HepG2 (cell line): Measurements from ENCODE around the gene ASIC2. TPM values are rescaled to one million over a fixed set of nuclear protein-coding genes. Genes with fewer than 3 reads are reported as not detected.

Experiments
- ATAC-seq: fragments of 200-7000 bp; cut with Tn5 transposase; 3 replicates; pipeline ENCODE4 v1.9.1; 2020; ENCODE audit warnings: mild to moderate bottlenecking, moderate library complexity
- BruUV-seq: library from RNA; stranded (reverse); fragments of 400-500 nt; replicated peaks from 2 replicates; lab custom pipeline; 2021; lab: Mats Ljungman, UMichigan
- CTCF ChIA-PET: fragments of 300-600 bp; formaldehyde crosslinking; extraction: SDS; loops from one replicate; lab custom pipeline; 2021; ENCODE audit warnings: low total read pairs, inconsistent platforms, low intra/inter-chr PET ratio; lab: Yijun Ruan, JAX
- POLR2A ChIA-PET: fragments of 350-600 bp; sonication (Branson Sonifier 250); formaldehyde crosslinking; loops from one replicate; lab custom pipeline; 2020; ENCODE audit warnings: antibody characterized with exemption, inconsistent platforms; lab: Yijun Ruan, JAX
- DNase-seq: peaks from one replicate; pipeline ENCODE4 v3.0.0-alpha.2; 2015; ENCODE audit warnings: low spot score
- FAIRE-seq: peaks from 3 replicates; lab custom pipeline; 2011; peaks lifted over from hg19 to GRCh38; lab: Jason Lieb, UNC
- H2AFZ ChIP-seq: one replicate; pipeline ENCODE4 v1.6.1; 2011; ENCODE audit warnings: low read length, inconsistent platforms
- H3K27ac ChIP-seq: fragments of 300-600 bp; 3 replicates; pipeline ENCODE4 v1.8.0; 2011; ENCODE audit warnings: mixed run types, mild to moderate bottlenecking, mixed read lengths, low read length, inconsistent platforms; ENCODE audit not compliant: insufficient read depth; ENCODE audit errors: extremely low read length
- H3K27me3 ChIP-seq, 2 experiments: fragments of 200-600 bp in 1 of 2; 2 replicates in 1 of 2; 3 replicates in 1 of 2; pipeline versions ENCODE4 v1.6.0 to v1.8.0; 2011; ENCODE audit warnings: low read length in 2 of 2, mild to moderate bottlenecking in 2 of 2, moderate library complexity in 2 of 2, inconsistent platforms in 1 of 2; ENCODE audit not compliant: insufficient read depth in 2 of 2, control insufficient read depth in 1 of 2
- H3K36me3 ChIP-seq, 2 experiments: fragments of 200-600 bp in 1 of 2; replicated peaks in 1 of 2; 2 replicates in 1 of 2; 3 replicates in 1 of 2; pipeline versions ENCODE4 v1.5.1 to v1.8.0; 2011; ENCODE audit warnings: low read length in 2 of 2, inconsistent platforms in 1 of 2; ENCODE audit not compliant: insufficient read depth in 2 of 2, control insufficient read depth in 1 of 2
- H3K4me1 ChIP-seq: 2 replicates; pipeline ENCODE4 v1.5.1; 2012; ENCODE audit warnings: low read length, inconsistent platforms; ENCODE audit not compliant: insufficient read depth
- H3K4me2 ChIP-seq: 2 replicates; pipeline ENCODE4 v1.6.0; 2011; ENCODE audit warnings: low read depth, low read length, inconsistent platforms
- H3K4me3 ChIP-seq, 3 experiments: fragments of 200-600 bp in 1 of 3; sonication (generic), shearing (Covaris generic) in 1 of 3; replicated peaks in 1 of 3; 2 replicates each; pipeline ENCODE4 v1.5.1; 2011 to 2016; ENCODE audit warnings: low read length in 3 of 3, inconsistent platforms in 2 of 3, low read depth in 2 of 3, mild to moderate bottlenecking in 2 of 3, control low read depth in 1 of 3, mixed read lengths in 1 of 3; ENCODE audit not compliant: insufficient read depth in 1 of 3
- H3K79me2 ChIP-seq: one replicate; pipeline ENCODE4 v1.6.1; 2011; ENCODE audit warnings: low read length, inconsistent platforms; ENCODE audit not compliant: insufficient read depth
- H3K9ac ChIP-seq: 2 replicates; pipeline ENCODE4 v1.6.0; 2011; ENCODE audit warnings: mild to moderate bottlenecking, low read depth, low read length, inconsistent platforms; ENCODE audit not compliant: insufficient read depth
- H3K9me3 ChIP-seq: 2 replicates; pipeline ENCODE4 v1.5.1; 2012; ENCODE audit warnings: mild to moderate bottlenecking, low read length
- H4K20me1 ChIP-seq: 2 replicates; pipeline ENCODE4 v1.6.0; 2011; ENCODE audit warnings: inconsistent platforms, mild to moderate bottlenecking, low read length, moderate library complexity; ENCODE audit not compliant: insufficient read depth
- KDM3A ChIP-seq: IDR thresholded peaks from 2 replicates; pipeline ENCODE4 v1.6.1; 2018; ENCODE audit warnings: low read depth, missing compliant biosample characterization
- MEIS2 ChIP-seq: sonication (generic); formaldehyde crosslinking; IDR thresholded peaks from 2 replicates; pipeline ENCODE4 v1.9.0; 2021; ENCODE audit warnings: mild to moderate bottlenecking, missing genetic modification reagents
- PRMT3 ChIP-seq: sonication (generic); formaldehyde crosslinking; IDR thresholded peaks from 2 replicates; pipeline ENCODE4 v1.8.1; 2022; ENCODE audit warnings: low read depth, mild to moderate bottlenecking, moderate library complexity, missing genetic modification reagents, borderline replicate concordance
- PTBP1 ChIP-seq: fragments of 200-400 bp; formaldehyde crosslinking; IDR thresholded peaks from 2 replicates; pipeline ENCODE4 v1.6.1; 2018; ENCODE audit warnings: low read length, low read depth; ENCODE audit not compliant: poor library complexity, severe bottlenecking
- SAFB2 ChIP-seq: sonication (generic); formaldehyde crosslinking; IDR thresholded peaks from 2 replicates; pipeline ENCODE4 v1.5.1; 2020; ENCODE audit warnings: missing genetic modification reagents, low read depth, mild to moderate bottlenecking, borderline replicate concordance
- ZBTB20 ChIP-seq: sonication (generic); formaldehyde crosslinking; IDR thresholded peaks from 2 replicates; pipeline ENCODE4 v1.8.1; 2023; ENCODE audit warnings: missing genetic modification reagents, low read depth, mild to moderate bottlenecking, borderline replicate concordance
- ZNF225 ChIP-seq: sonication (generic); formaldehyde crosslinking; IDR thresholded peaks from 2 replicates; pipeline ENCODE4 v1.4.0; 2020; ENCODE audit warnings: mild to moderate bottlenecking, missing genetic modification reagents
- ZNF326 ChIP-seq: sonication (generic); formaldehyde crosslinking; IDR thresholded peaks from 2 replicates; pipeline ENCODE4 v1.4.0; 2020; ENCODE audit warnings: missing genetic modification reagents, borderline replicate concordance
- ZNF329 ChIP-seq: sonication (generic); formaldehyde crosslinking; IDR thresholded peaks from 2 replicates; pipeline ENCODE4 v1.9.0; 2021; ENCODE audit warnings: low read depth, mild to moderate bottlenecking, missing genetic modification reagents
- ZNF557 ChIP-seq: sonication (generic); formaldehyde crosslinking; IDR thresholded peaks from 2 replicates; pipeline ENCODE4 v1.4.0; 2020; ENCODE audit warnings: missing genetic modification reagents
- ZNF615 ChIP-seq: sonication (generic); formaldehyde crosslinking; IDR thresholded peaks from 2 replicates; pipeline ENCODE4 v1.5.0; 2020; ENCODE audit warnings: mild to moderate bottlenecking, missing genetic modification reagents, borderline replicate concordance
- WGBS: methylation state at CpG from one replicate; pipeline ENCODE4 v1.1.6; 2017; ENCODE audit warnings: low lambda C conversion rate; 5-methylcytosine and 5-hydroxymethylcytosine counted together
- in situ Hi-C: cut with HindIII; loops from 2 replicates; pipeline ENCODE4 v1.10.0; 2017; ENCODE audit warnings: low pct_unique_long_range_greater_than_20kb; ENCODE audit not compliant: extremely low pct_ligation_motif_present
- intact Hi-C: fragments of 100-400 bp; cut with micrococcal nuclease; formaldehyde crosslinking; loops from one replicate; pipeline ENCODE4 v1.10.0; 2022; ENCODE audit not compliant: unreplicated experiment
- polyA plus RNA-seq, 8 experiments: library from polyadenylated mRNA; depleted of rRNA in 3 of 8; stranded (reverse) in 7 of 8; unstranded in 1 of 8; fragments of >200 nt; fragmentation: Illumina TruSeq in 4 of 8; extraction: Trizol in 4 of 8; gene quantifications; 2 replicates each; pipeline versions ENCODE4 v1.2.1 to v1.2.3, GENCODE V29; 2011 to 2016; ENCODE audit warnings: low read depth in 4 of 8, missing spikeins in 1 of 8, mixed read lengths in 1 of 8; ENCODE audit not compliant: insufficient read depth in 1 of 8
- total RNA-seq, 5 experiments: library from RNA; depleted of rRNA; stranded (reverse); fragments of >200 nt; fragmentation: Illumina TruSeq; extraction: Trizol; gene quantifications; 2 replicates each; pipeline ENCODE4 v1.2.3, GENCODE V29; 2016; ENCODE audit warnings: low read depth in 1 of 5
- TF ChIP-seq, protein P1 (sequence below): sonication (generic); formaldehyde crosslinking; IDR thresholded peaks from 2 replicates; pipeline ENCODE4 v1.9.0; 2022; ENCODE audit warnings: low read depth, missing genetic modification reagents
- TF ChIP-seq, protein P2 (sequence below): sonication (generic); formaldehyde crosslinking; IDR thresholded peaks from 2 replicates; pipeline ENCODE4 v1.4.0; 2020; ENCODE audit warnings: missing genetic modification reagents, mild to moderate bottlenecking, borderline replicate concordance
- TF ChIP-seq, protein P3 (sequence below): sonication (generic); formaldehyde crosslinking; IDR thresholded peaks from 2 replicates; pipeline ENCODE4 v1.4.0; 2020; ENCODE audit warnings: missing genetic modification reagents
- TF ChIP-seq, protein P4 (sequence below): sonication (generic); formaldehyde crosslinking; IDR thresholded peaks from 2 replicates; pipeline ENCODE4 v1.5.0; 2020; ENCODE audit warnings: missing genetic modification reagents

ASIC2 gene
- total and polyA plus RNA-seq, 2 of the 13 experiments (the other 11 are each of a cell fraction or from before 2014, with no cell fraction given), result not detected

DNA sequence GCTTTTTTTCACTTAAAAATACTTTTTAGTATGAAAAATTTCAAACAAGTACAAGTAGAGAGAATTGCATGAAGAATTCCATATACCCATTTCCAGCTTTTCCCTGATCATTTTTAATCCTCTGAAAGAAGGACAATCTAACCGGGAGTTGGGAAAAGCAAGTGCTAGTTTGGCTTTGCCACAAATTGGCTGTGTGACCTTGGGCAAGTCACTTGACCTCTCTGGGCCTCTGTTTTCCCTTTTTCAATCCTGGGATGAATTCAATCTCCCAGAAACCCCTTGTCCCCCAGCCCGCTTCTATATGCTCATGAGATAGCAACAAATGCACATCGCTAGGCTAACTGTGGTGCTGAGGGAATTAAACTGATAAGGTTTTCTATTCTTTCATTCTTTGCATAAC lies 49.4 kb downstream of the ASIC2 start:
- peaks cover 0 to 5% of the 10 kb centered on the region in 2 experiments; a peak in 2 of 5 replicates for H3K27me3 ChIP-seq
- no peaks in the 10 kb centered on the region for H3K79me2 ChIP-seq
- no peak overlapping the region for H3K4me2 ChIP-seq
- H3K36me3 ChIP-seq, result no peaks in the 10 kb centered on the region
- no peak overlapping the region for H2AFZ ChIP-seq
- ChIA-PET CTCF (no interaction called here), POLR2A (no interaction called here)
- H3K4me1 ChIP-seq, result no peaks in the 10 kb centered on the region
- TF ChIP-seq, protein P1, sequence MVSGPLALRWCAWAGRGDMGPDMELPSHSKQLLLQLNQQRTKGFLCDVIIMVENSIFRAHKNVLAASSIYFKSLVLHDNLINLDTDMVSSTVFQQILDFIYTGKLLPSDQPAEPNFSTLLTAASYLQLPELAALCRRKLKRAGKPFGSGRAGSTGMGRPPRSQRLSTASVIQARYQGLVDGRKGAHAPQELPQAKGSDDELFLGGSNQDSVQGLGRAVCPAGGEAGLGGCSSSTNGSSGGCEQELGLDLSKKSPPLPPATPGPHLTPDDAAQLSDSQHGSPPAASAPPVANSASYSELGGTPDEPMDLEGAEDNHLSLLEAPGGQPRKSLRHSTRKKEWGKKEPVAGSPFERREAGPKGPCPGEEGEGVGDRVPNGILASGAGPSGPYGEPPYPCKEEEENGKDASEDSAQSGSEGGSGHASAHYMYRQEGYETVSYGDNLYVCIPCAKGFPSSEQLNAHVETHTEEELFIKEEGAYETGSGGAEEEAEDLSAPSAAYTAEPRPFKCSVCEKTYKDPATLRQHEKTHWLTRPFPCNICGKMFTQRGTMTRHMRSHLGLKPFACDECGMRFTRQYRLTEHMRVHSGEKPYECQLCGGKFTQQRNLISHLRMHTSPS (CRISPR knock-in tag), result no peak
- TF ChIP-seq MEIS2, result no peak
- no peak for TF ChIP-seq PRMT3 (CRISPR knock-in tag)
- no peak for TF ChIP-seq ZNF225 (CRISPR knock-in tag)
- no peak for TF ChIP-seq ZNF329 (CRISPR knock-in tag)
- TF ChIP-seq ZNF615 (CRISPR knock-in tag), result no peak
- TF ChIP-seq, protein P2, sequence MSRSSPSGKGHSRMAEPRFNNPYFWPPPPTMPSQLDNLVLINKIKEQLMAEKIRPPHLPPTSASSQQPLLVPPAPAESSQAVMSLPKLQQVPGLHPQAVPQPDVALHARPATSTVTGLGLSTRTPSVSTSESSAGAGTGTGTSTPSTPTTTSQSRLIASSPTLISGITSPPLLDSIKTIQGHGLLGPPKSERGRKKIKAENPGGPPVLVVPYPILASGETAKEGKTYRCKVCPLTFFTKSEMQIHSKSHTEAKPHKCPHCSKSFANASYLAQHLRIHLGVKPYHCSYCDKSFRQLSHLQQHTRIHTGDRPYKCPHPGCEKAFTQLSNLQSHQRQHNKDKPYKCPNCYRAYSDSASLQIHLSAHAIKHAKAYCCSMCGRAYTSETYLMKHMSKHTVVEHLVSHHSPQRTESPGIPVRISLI (CRISPR knock-in tag), result no peak
- TF ChIP-seq, protein P3, sequence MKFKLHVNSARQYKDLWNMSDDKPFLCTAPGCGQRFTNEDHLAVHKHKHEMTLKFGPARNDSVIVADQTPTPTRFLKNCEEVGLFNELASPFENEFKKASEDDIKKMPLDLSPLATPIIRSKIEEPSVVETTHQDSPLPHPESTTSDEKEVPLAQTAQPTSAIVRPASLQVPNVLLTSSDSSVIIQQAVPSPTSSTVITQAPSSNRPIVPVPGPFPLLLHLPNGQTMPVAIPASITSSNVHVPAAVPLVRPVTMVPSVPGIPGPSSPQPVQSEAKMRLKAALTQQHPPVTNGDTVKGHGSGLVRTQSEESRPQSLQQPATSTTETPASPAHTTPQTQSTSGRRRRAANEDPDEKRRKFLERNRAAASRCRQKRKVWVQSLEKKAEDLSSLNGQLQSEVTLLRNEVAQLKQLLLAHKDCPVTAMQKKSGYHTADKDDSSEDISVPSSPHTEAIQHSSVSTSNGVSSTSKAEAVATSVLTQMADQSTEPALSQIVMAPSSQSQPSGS, result no peak
- no peak for TF ChIP-seq ZNF557
- TF ChIP-seq, protein P4, sequence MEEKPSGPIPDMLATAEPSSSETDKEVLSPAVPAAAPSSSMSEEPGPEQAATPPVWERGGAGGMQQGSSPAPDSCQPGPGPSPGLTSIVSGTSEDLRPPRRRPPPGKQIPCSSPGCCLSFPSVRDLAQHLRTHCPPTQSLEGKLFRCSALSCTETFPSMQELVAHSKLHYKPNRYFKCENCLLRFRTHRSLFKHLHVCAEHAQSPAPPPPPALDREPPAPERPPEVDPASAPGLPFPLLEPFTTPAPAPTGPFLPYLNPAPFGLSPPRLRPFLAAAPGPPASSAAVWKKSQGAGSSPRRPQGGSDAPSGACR (CRISPR knock-in tag), result no peak
- TF ChIP-seq KDM3A (CRISPR knock-in tag), result no peak
- no peak for TF ChIP-seq PTBP1
- TF ChIP-seq ZNF326 (CRISPR knock-in tag), result no peak
- TF ChIP-seq ZBTB20 (CRISPR knock-in tag), result no peak
- no peak for TF ChIP-seq SAFB2 (CRISPR knock-in tag)
- FAIRE-seq (no peak), ATAC-seq (no peak), DNase-seq (no peak)
- intact Hi-C loops, result no loop called here
- H3K27ac ChIP-seq, result no peak overlapping the region
- H4K20me1 ChIP-seq, result no peaks in the 10 kb centered on the region
- no peaks in the 10 kb centered on the region for H3K9me3 ChIP-seq
- BruUV-seq, result no TSS peak
- WGBS, result 24% methylated on average over 3 of the region's 3 CpGs
- no peak overlapping the region for H3K4me3 ChIP-seq
- no peak overlapping the region for H3K9ac ChIP-seq
- in situ Hi-C loops, result no loop called here
